Natural killer cell (primary cell): ENCODE measurements around the gene CRYGC. TPM values are rescaled to one million over a fixed set of nuclear protein-coding genes. Genes with fewer than 3 reads are reported as not detected.

Experiments
- ATAC-seq, 3 donors: fragments of 150-1000 bp in 2 of 3; fragments of 200-7000 bp in 1 of 3; cut with Tn5 transposase; 1 replicate in 1 of 3; 2 replicates in 2 of 3; pipeline ENCODE4 v1.10.0; 2021; ENCODE audit warnings: mild to moderate bottlenecking in 2 of 3, moderate library complexity in 2 of 3
- DNase-seq, 2 donors: peaks; one replicate each; pipeline versions ENCODE4 v3.0.0 to v3.0.0-alpha.2; 2013 to 2021; ENCODE audit warnings: mixed read lengths in 1 of 2
- H3K27ac ChIP-seq: one replicate; pipeline ENCODE4 v1.5.1; 2013; ENCODE audit warnings: mild to moderate bottlenecking, low read length
- H3K27me3 ChIP-seq: one replicate; pipeline ENCODE4 v1.6.1; 2013; ENCODE audit warnings: low read length; ENCODE audit not compliant: control insufficient read depth, insufficient read depth
- H3K36me3 ChIP-seq: one replicate; pipeline ENCODE4 v1.6.1; 2013; ENCODE audit warnings: low read length; ENCODE audit not compliant: control insufficient read depth, insufficient read depth
- H3K4me1 ChIP-seq: one replicate; pipeline ENCODE4 v1.6.1; 2013; ENCODE audit warnings: low read length; ENCODE audit not compliant: control insufficient read depth, insufficient read depth
- H3K4me3 ChIP-seq: one replicate; pipeline ENCODE4 v1.5.1; 2013; ENCODE audit warnings: low read length
- H3K9me3 ChIP-seq: one replicate; pipeline ENCODE4 v1.6.1; 2013; ENCODE audit warnings: low read length; ENCODE audit not compliant: control insufficient read depth, insufficient read depth
- H3K27ac Mint-ChIP-seq, 2 donors: one replicate each; pipeline ENCODE4 v1.8.0; 2022; ENCODE audit warnings: mild to moderate bottlenecking in 2 of 2, mixed read lengths in 2 of 2, moderate library complexity in 1 of 2
- H3K27me3 Mint-ChIP-seq, 2 donors: one replicate each; pipeline ENCODE4 v1.8.0; 2022; ENCODE audit warnings: low read depth in 2 of 2, mixed read lengths in 2 of 2
- H3K36me3 Mint-ChIP-seq: one replicate; pipeline ENCODE4 v1.8.0; 2022; ENCODE audit warnings: mixed read lengths
- H3K4me1 Mint-ChIP-seq, 2 donors: one replicate each; pipeline ENCODE4 v1.8.0; 2022; ENCODE audit warnings: mixed read lengths in 2 of 2
- H3K4me3 Mint-ChIP-seq: one replicate; pipeline ENCODE4 v1.8.0; 2022; ENCODE audit warnings: mild to moderate bottlenecking, moderate library complexity, mixed read lengths
- H3K9me3 Mint-ChIP-seq, 2 donors: one replicate each; pipeline ENCODE4 v1.8.0; 2022; ENCODE audit warnings: mixed read lengths in 2 of 2
- WGBS: methylation state at CpG from one replicate; pipeline ENCODE4 v1.1.7; 2013; ENCODE audit warnings: missing lambda C conversion rate; ENCODE audit not compliant: insufficient coverage; 5-methylcytosine and 5-hydroxymethylcytosine counted together
- intact Hi-C: fragments of 100-400 bp; cut with micrococcal nuclease; formaldehyde crosslinking; loops from one replicate; pipeline ENCODE4 v1.14.2; 2022
- total RNA-seq, 4 donors: library from RNA; stranded (reverse); fragments of 120-200 nt in 1 of 4; gene quantifications; one replicate each; pipeline versions ENCODE4 v1.2.3 to v1.2.4, GENCODE V29; 2013 to 2022
- TF ChIP-seq, protein P1 (sequence below): fragments of 200-600 bp; IDR thresholded peaks from one replicate; pipeline ENCODE4 v1.8.0; 2022; ENCODE audit warnings: antibody characterized with exemption

Gene CRYGC
- total RNA-seq, 3 donors from 2014 or later (not counting 1 experiment from before 2014, with no cell fraction given) = not detected

- no peak overlapping the region for H3K4me3 ChIP-seq
- intact Hi-C loops = loop anchor here (1.0 kb wide), 1 partner anchor 79 kb away; no protein-coding TSS in a partner anchor
- H3K27ac ChIP-seq = no peak overlapping the region
- DNase-seq (peak; percentile 29 to 77), ATAC-seq (peak; percentile 88 to 99 (median 99))
- no peaks in the 10 kb centered on the region for H3K4me1 ChIP-seq
- Mint-ChIP-seq H3K27ac (no peak overlapping the region), H3K4me1 (peaks cover 0 to 10% of the 10 kb centered on the region in 2 donors), H3K4me3 (no peak overlapping the region), H3K36me3 (no peaks in the 10 kb centered on the region), H3K27me3 (peaks cover 8 to 14% of the 10 kb centered on the region in 2 donors), H3K9me3 (no peaks in the 10 kb centered on the region)
- no peaks in the 10 kb centered on the region for H3K27me3 ChIP-seq
- 51% methylated on average over 19 of the region's 21 CpGs for WGBS
- no peaks in the 10 kb centered on the region for H3K9me3 ChIP-seq
- H3K36me3 ChIP-seq = no peaks in the 10 kb centered on the region
- TF ChIP-seq, protein P1, sequence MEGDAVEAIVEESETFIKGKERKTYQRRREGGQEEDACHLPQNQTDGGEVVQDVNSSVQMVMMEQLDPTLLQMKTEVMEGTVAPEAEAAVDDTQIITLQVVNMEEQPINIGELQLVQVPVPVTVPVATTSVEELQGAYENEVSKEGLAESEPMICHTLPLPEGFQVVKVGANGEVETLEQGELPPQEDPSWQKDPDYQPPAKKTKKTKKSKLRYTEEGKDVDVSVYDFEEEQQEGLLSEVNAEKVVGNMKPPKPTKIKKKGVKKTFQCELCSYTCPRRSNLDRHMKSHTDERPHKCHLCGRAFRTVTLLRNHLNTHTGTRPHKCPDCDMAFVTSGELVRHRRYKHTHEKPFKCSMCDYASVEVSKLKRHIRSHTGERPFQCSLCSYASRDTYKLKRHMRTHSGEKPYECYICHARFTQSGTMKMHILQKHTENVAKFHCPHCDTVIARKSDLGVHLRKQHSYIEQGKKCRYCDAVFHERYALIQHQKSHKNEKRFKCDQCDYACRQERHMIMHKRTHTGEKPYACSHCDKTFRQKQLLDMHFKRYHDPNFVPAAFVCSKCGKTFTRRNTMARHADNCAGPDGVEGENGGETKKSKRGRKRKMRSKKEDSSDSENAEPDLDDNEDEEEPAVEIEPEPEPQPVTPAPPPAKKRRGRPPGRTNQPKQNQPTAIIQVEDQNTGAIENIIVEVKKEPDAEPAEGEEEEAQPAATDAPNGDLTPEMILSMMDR = peak; percentile 89
These were observed 45.6 kb upstream of the CRYGC start for GRCh38 chr2:208175069-208175839.

- H3K4me3 Mint-ChIP-seq = no peak overlapping the region
- WGBS = 89% methylated on average over 9 of the region's 9 CpGs
- H3K9me3 Mint-ChIP-seq = no peaks in the 10 kb centered on the region
These were observed 44.5 kb upstream of the CRYGC start for GRCh38 chr2:208174144-208174543.

GRCh38 chr2:208172125-208172524 lies 42.5 kb upstream of the CRYGC start:
- no peaks in the 10 kb centered on the region for H3K9me3 Mint-ChIP-seq
- H3K4me3 ChIP-seq = no peak overlapping the region
- H3K27ac Mint-ChIP-seq = no peak overlapping the region
- ATAC-seq (no peak), DNase-seq (no peak)
- peaks cover 9 to 14% of the 10 kb centered on the region in 2 donors for H3K27me3 Mint-ChIP-seq
- H3K27me3 ChIP-seq = no peaks in the 10 kb centered on the region
- no peak overlapping the region for H3K27ac ChIP-seq
- H3K36me3 Mint-ChIP-seq = no peaks in the 10 kb centered on the region
- H3K36me3 ChIP-seq = no peaks in the 10 kb centered on the region
- intact Hi-C loops = no loop called here
- 22% methylated on average over 4 of the region's 4 CpGs for WGBS
- H3K4me1 Mint-ChIP-seq = peaks cover 0 to 10% of the 10 kb centered on the region in 2 donors
- H3K4me3 Mint-ChIP-seq = no peak overlapping the region
- no peaks in the 10 kb centered on the region for H3K4me1 ChIP-seq
- TF ChIP-seq, protein P1 = no peak
- H3K9me3 ChIP-seq = no peaks in the 10 kb centered on the region

More at GRCh38 chr2:208174144-208174543, 44.5 kb upstream of the CRYGC start:
- no peak overlapping the region for H3K27ac Mint-ChIP-seq
- H3K36me3 ChIP-seq = no peaks in the 10 kb centered on the region
- no peak for ATAC-seq
- H3K27me3 ChIP-seq = no peaks in the 10 kb centered on the region
- peaks cover 7 to 14% of the 10 kb centered on the region in 2 donors for H3K27me3 Mint-ChIP-seq
- H3K9me3 ChIP-seq = no peaks in the 10 kb centered on the region
- H3K27ac ChIP-seq = no peak overlapping the region
- H3K4me3 ChIP-seq = no peak overlapping the region
- TF ChIP-seq, protein P1 = no peak
- peaks cover 0 to 10% of the 10 kb centered on the region in 2 donors for H3K4me1 Mint-ChIP-seq
- no peaks in the 10 kb centered on the region for H3K36me3 Mint-ChIP-seq
- no peaks in the 10 kb centered on the region for H3K4me1 ChIP-seq
- intact Hi-C loops = no loop called here
- no peak for DNase-seq
